Progenitor cell of endocrine pancreas (in vitro differentiated cells): ENCODE results near the gene PTPRH. TPM values are rescaled to one million over a fixed set of nuclear protein-coding genes. Genes with fewer than 3 reads are reported as not detected.

Source experiments
- DNase-seq: peaks from one replicate; pipeline ENCODE4 v3.0.0; 2021; ENCODE audit warnings: low spot score; ENCODE audit not compliant: unreplicated experiment
- H3K27ac Mint-ChIP-seq: 2 replicates; pipeline ENCODE4 v1.8.0; 2021; ENCODE audit warnings: mild to moderate bottlenecking, moderate library complexity, mixed read lengths
- H3K27me3 Mint-ChIP-seq: 2 replicates; pipeline ENCODE4 v1.8.0; 2021; ENCODE audit warnings: mixed read lengths
- H3K36me3 Mint-ChIP-seq: 2 replicates; pipeline ENCODE4 v1.8.0; 2022; ENCODE audit warnings: mixed read lengths; ENCODE audit not compliant: insufficient read depth
- H3K4me1 Mint-ChIP-seq: 2 replicates; pipeline ENCODE4 v1.8.0; 2021; ENCODE audit warnings: low read depth, mixed read lengths
- H3K4me3 Mint-ChIP-seq: 2 replicates; pipeline ENCODE4 v1.8.0; 2021; ENCODE audit warnings: low read depth, mild to moderate bottlenecking, moderate library complexity, mixed read lengths
- H3K9me3 Mint-ChIP-seq: 2 replicates; pipeline ENCODE4 v1.8.0; 2021; ENCODE audit warnings: low read depth, mixed read lengths
- total RNA-seq: library from RNA; stranded (reverse); gene quantifications from 2 replicates; pipeline ENCODE4 v1.2.1, GENCODE V29; 2021
- TF ChIP-seq, protein P1 (sequence below): fragments of 200-600 bp; sonication (generic); IDR thresholded peaks from one replicate; pipeline ENCODE4 v1.5.0; 2021; ENCODE audit warnings: antibody characterized with exemption, mild to moderate bottlenecking; ENCODE audit not compliant: unreplicated experiment

Gene PTPRH
- total RNA-seq, 1 donor from 2014 or later: 0.43 TPM

DNA sequence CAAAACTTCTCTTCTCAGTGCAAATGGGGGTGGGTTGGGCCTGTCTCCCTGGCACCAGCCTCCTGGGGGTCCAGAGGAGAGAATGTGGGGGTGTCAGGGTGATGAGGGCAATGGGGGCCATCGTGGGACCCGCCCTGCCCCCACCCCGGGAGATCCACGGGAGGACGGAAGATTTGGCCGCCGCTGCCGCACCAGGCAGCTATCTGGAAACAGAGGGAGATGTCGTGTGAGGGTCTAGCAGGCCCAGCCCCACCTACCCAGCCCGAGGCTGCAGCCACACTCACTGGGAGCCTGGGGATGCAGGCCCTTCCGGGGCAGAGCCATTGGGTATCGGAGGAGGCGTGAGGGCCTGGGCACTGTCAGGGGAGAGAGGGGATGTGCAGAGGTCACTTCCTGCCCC lies 21.0 kb upstream of the PTPRH start:
- H3K4me3 Mint-ChIP-seq: no peak overlapping the region
- no peak for DNase-seq
- TF ChIP-seq, protein P1, sequence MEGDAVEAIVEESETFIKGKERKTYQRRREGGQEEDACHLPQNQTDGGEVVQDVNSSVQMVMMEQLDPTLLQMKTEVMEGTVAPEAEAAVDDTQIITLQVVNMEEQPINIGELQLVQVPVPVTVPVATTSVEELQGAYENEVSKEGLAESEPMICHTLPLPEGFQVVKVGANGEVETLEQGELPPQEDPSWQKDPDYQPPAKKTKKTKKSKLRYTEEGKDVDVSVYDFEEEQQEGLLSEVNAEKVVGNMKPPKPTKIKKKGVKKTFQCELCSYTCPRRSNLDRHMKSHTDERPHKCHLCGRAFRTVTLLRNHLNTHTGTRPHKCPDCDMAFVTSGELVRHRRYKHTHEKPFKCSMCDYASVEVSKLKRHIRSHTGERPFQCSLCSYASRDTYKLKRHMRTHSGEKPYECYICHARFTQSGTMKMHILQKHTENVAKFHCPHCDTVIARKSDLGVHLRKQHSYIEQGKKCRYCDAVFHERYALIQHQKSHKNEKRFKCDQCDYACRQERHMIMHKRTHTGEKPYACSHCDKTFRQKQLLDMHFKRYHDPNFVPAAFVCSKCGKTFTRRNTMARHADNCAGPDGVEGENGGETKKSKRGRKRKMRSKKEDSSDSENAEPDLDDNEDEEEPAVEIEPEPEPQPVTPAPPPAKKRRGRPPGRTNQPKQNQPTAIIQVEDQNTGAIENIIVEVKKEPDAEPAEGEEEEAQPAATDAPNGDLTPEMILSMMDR: no peak
- peaks cover 14% of the 10 kb centered on the region for H3K4me1 Mint-ChIP-seq
- H3K36me3 Mint-ChIP-seq: peaks cover 13% of the 10 kb centered on the region
- H3K27me3 Mint-ChIP-seq: no peaks in the 10 kb centered on the region
- H3K27ac Mint-ChIP-seq: no peak overlapping the region
- no peaks in the 10 kb centered on the region for H3K9me3 Mint-ChIP-seq

DNA sequence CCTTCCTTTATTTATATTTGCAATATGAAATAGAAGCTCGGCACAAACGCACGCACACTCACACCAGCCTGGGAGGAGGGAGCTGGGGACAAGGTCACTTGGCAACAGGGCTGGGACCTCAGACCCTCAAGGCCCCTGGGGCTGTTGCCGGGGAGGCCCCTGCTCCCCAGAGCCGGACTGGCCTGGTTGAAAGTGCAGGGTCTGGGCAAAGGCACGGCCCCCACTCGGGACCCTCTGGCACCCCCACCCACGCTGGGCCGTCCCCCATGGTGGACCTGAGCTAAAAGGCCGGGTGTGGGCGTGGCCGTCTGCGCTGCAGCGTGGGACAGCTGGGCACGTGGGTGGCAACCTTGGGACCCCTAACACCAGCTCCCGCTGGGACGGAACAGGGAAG lies 20.5 kb upstream of the PTPRH start:
- no peak overlapping the region for H3K4me3 Mint-ChIP-seq

DNA sequence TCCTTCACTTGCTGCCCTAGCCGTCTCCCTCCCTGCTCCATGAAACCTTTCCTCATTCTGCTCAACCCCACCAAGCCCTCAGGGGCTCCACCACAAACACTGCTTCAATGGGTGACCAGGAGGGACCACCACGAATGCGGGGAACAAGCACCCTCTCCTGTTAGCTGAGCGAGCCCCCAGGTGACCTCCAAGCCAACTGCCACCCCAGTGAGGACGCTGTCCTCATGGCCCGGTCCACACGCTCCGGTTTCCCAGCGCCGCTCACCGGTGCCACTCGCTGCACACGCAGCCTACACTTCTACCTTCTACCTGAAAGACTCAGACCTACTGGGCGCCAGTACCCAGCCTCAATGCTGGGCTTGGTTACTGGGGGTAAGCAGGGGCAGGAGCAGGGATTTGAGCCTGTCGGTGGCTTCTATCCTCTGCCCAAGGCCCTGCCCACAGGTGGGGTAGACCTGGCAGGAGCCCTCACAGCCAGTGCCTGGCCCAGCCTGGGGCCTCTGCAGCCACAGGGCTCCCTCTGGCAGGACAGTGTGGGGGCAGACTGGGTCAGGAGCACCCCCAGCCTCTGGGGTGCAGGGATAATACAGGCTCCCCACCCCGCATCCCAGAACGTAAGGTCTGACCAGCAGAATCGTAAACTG lies 20.0 kb upstream of the PTPRH start:
- Mint-ChIP-seq H3K9me3 (no peaks in the 10 kb centered on the region), H3K27ac (peak overlapping the region; percentile 54), H3K4me1 (peaks cover 14% of the 10 kb centered on the region), H3K27me3 (no peaks in the 10 kb centered on the region), H3K36me3 (peaks cover 6% of the 10 kb centered on the region), H3K4me3 (no peak overlapping the region)
- TF ChIP-seq, protein P1: no peak
- DNase-seq: no peak

More for the DNA sequence above, 20.5 kb upstream of the PTPRH start:
- Mint-ChIP-seq H3K27me3 (no peaks in the 10 kb centered on the region), H3K9me3 (no peaks in the 10 kb centered on the region), H3K36me3 (peaks cover 10% of the 10 kb centered on the region), H3K4me1 (peaks cover 14% of the 10 kb centered on the region), H3K27ac (no peak overlapping the region)
- TF ChIP-seq, protein P1: no peak
- no peak for DNase-seq

DNA sequence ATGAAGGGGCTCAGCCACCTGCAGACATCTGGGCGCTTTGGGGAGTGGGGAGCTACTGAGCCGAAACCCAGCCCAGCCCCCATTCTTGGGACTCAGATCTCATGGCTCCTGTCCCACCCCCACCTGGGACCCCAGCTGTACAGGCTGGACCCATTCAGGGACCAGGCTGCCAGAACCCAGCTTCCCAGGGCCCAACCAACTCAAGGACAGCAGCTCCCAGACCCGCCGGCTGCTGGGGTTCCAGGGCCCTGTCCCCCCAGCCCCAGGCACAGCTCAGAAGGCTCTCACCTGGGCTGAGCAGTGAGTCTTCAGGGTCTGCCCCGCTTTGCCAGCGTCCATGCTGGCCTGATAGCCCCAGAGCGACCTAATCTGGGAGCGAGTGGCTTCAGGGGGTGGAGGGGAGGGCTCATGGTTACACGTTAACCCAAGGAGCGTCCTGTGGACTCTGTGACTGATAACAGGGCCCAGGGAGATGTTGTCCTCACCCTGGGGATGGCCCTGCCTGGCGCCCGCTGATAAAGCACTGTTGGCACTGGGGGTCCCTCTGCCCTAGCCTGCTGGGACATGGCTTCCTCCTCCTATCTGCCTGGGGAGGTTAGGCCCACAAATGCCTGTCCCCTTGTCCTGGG lies 19.2 kb upstream of the PTPRH start, which contains the start of gene TMEM86B:
Gene TMEM86B, minus strand, starts transcription at position 361 of the 629 bp plus-strand sequence. Its CDS starts 22 bp downstream, at position 339.
- TF ChIP-seq, protein P1: no peak
- Mint-ChIP-seq H3K27me3 (no peaks in the 10 kb centered on the region), H3K36me3 (peaks cover 4% of the 10 kb centered on the region), H3K4me3 (peak within 1 kb of the TSS; percentile 44), H3K4me1 (peaks cover 14% of the 10 kb centered on the region), H3K27ac (peak within 1 kb of the TSS; percentile 82), H3K9me3 (no peaks in the 10 kb centered on the region)
- no peak for DNase-seq

DNA sequence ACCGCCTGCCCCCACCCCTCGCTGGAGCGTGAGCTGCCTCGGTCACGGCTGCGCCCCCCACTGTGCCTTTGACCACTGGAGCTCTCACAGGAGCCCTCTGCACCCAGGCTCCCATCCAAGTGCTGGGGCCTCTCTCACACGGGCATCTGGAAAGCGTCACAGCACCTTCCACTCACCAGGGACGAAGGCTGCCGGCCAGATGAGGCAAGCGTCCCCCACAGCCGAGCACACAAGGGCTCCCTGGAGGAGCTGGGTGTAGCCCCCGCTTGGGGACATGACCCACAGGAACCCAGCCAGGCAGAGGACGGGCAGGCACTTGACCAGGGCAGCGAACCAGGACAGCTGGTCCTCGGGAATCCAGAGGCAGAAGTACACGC lies 18.7 kb upstream of the PTPRH start:
- no peaks in the 10 kb centered on the region for H3K27me3 Mint-ChIP-seq
- peak overlapping the region; percentile 82 for H3K27ac Mint-ChIP-seq
- TF ChIP-seq, protein P1: no peak
- peaks cover 14% of the 10 kb centered on the region for H3K4me1 Mint-ChIP-seq
- peak overlapping the region; percentile 44 for H3K4me3 Mint-ChIP-seq
- no peak for DNase-seq
- H3K9me3 Mint-ChIP-seq: no peaks in the 10 kb centered on the region
- H3K36me3 Mint-ChIP-seq: peaks cover 5% of the 10 kb centered on the region
